Measurements from ENCODE around the gene TWSG1. TPM values are rescaled to one million over a fixed set of nuclear protein-coding genes. Genes with fewer than 3 reads are reported as not detected.
"Not testable (repeated sequence)": the region's sequence is repeated elsewhere in the genome, so short reads cannot be mapped to it uniquely, and the experiment has no call there.

TWSG1 gene
- total RNA-seq, 2 experiments from 2014 or later: 13.3 to 14.9 TPM

- no peak for TF ChIP-seq CTCF (IDR thresholded peaks at IDR 0.05)
- ChIA-PET POLR2A (no interaction called here), CTCF (no interaction called here)
- H3K4me1 Mint-ChIP-seq (ENCODE audit: low read depth): no peaks in the 10 kb centered on the region
- H3K27me3 Mint-ChIP-seq: no peaks in the 10 kb centered on the region
- no peak for DNase-seq
- no peak overlapping the region for H3K27ac Mint-ChIP-seq
- no peak overlapping the region for H3K4me3 Mint-ChIP-seq
- intact Hi-C loops (cut with micrococcal nuclease): no loop called here
- H3K36me3 Mint-ChIP-seq (ENCODE audit: low read depth): peaks cover 13% of the 10 kb centered on the region
- H3K9me3 Mint-ChIP-seq: no peaks in the 10 kb centered on the region
- ATAC-seq: no peak
Measured at GRCh38 chr18:9364242-9364641, 29.7 kb downstream of the TWSG1 start.

- Mint-ChIP-seq H3K27me3 (no peaks in the 10 kb centered on the region), H3K4me1 (ENCODE audit: low read depth) (no peaks in the 10 kb centered on the region), H3K27ac (no peak overlapping the region), H3K36me3 (ENCODE audit: low read depth) (peaks cover 16% of the 10 kb centered on the region), H3K4me3 (no peak overlapping the region), H3K9me3 (no peaks in the 10 kb centered on the region)
- intact Hi-C loops (cut with micrococcal nuclease): no loop called here
- ATAC-seq (no peak), DNase-seq (no peak)
- CTCF ChIA-PET: no interaction called here
- POLR2A ChIA-PET: no interaction called here
- TF ChIP-seq CTCF (IDR thresholded peaks at IDR 0.05): no peak
Measured at GRCh38 chr18:9365406-9365805, 30.8 kb downstream of the TWSG1 start.

- Mint-ChIP-seq H3K4me1 (ENCODE audit: low read depth) (no peaks in the 10 kb centered on the region), H3K36me3 (ENCODE audit: low read depth) (peaks cover 14% of the 10 kb centered on the region), H3K9me3 (no peaks in the 10 kb centered on the region), H3K27ac (no peak overlapping the region), H3K27me3 (no peaks in the 10 kb centered on the region), H3K4me3 (no peak overlapping the region)
- intact Hi-C loops (cut with micrococcal nuclease): no loop called here
- CTCF ChIA-PET: interaction anchor here (1.2 kb wide), 1 partner anchor 11 kb away, joined by 4 read pairs; no protein-coding TSS in a partner anchor
- POLR2A ChIA-PET: no interaction called here
- DNase-seq: no peak
- no peak for ATAC-seq
- no peak for TF ChIP-seq CTCF (IDR thresholded peaks at IDR 0.05)
Measured at GRCh38 chr18:9366126-9366714, 31.6 kb downstream of the TWSG1 start.

GRCh38 chr18:9373254-9373653 is 38.7 kb downstream of the TWSG1 start:
- H3K27me3 Mint-ChIP-seq; CTCF ChIA-PET; intact Hi-C loops (cut with micrococcal nuclease); H3K4me3 Mint-ChIP-seq; DNase-seq; ATAC-seq; H3K9me3 Mint-ChIP-seq; H3K27ac Mint-ChIP-seq; H3K4me1 Mint-ChIP-seq (ENCODE audit: low read depth): not testable (repeated sequence)
- H3K36me3 Mint-ChIP-seq (ENCODE audit: low read depth): peaks cover 18% of the 10 kb centered on the region
- POLR2A ChIA-PET: interaction anchor here (0.6 kb wide), 1 partner anchor 161 kb away, joined by 4 read pairs; no protein-coding TSS in a partner anchor

- H3K9me3 Mint-ChIP-seq: peaks cover 2% of the 10 kb centered on the region
- TF ChIP-seq CTCF (IDR thresholded peaks at IDR 0.05): no peak
Measured at GRCh38 chr18:9379118-9379517, 44.5 kb downstream of the TWSG1 start.

More at GRCh38 chr18:9379118-9379517, 44.5 kb downstream of the TWSG1 start:
- no peaks in the 10 kb centered on the region for H3K4me1 Mint-ChIP-seq (ENCODE audit: low read depth)
- intact Hi-C loops (cut with micrococcal nuclease): no loop called here
- DNase-seq: no peak
- peaks cover 11% of the 10 kb centered on the region for H3K36me3 Mint-ChIP-seq (ENCODE audit: low read depth)
- ChIA-PET POLR2A (no interaction called here), CTCF (no interaction called here)
- H3K27me3 Mint-ChIP-seq: no peaks in the 10 kb centered on the region
- H3K4me3 Mint-ChIP-seq: no peak overlapping the region
- no peak for ATAC-seq
- H3K27ac Mint-ChIP-seq: no peak overlapping the region
